ENCODE results near the gene PSMG1.

PSMG1 gene

GRCh38 chr21:39182016-39182415, 1.2 kb downstream of the PSMG1 start:
- H3K4me3 ChIP-seq (ENCODE audit: low read depth, low read length): peak overlapping the region; percentile 99
- no peak for DNase-seq (ENCODE audit: low read depth)
- no peak for TF ChIP-seq CTCF (IDR thresholded peaks at IDR 0.05; ENCODE audit: insufficient read depth, low read depth, low read length, missing control alignments)

- no peak for DNase-seq (ENCODE audit: low read depth)
- no peak overlapping the region for H3K4me3 ChIP-seq (ENCODE audit: low read depth, low read length)
- TF ChIP-seq CTCF (IDR thresholded peaks at IDR 0.05; ENCODE audit: insufficient read depth, low read depth, low read length, missing control alignments): no peak
Observed at GRCh38 chr21:39181205-39181818, 1.9 kb downstream of the PSMG1 start.

GRCh38 chr21:39180429-39181019, 2.7 kb downstream of the PSMG1 start:
- peak; percentile 23 for TF ChIP-seq CTCF (IDR thresholded peaks at IDR 0.05; ENCODE audit: insufficient read depth, low read depth, low read length, missing control alignments)
- H3K4me3 ChIP-seq (ENCODE audit: low read depth, low read length): no peak overlapping the region
- no peak for DNase-seq (ENCODE audit: low read depth)

- H3K4me3 ChIP-seq (ENCODE audit: low read depth, low read length): no peak overlapping the region
- TF ChIP-seq CTCF (IDR thresholded peaks at IDR 0.05; ENCODE audit: insufficient read depth, low read depth, low read length, missing control alignments): no peak
- no peak for DNase-seq (ENCODE audit: low read depth)
Observed at GRCh38 chr21:39178421-39178820, 4.8 kb downstream of the PSMG1 start.

- no peak overlapping the region for H3K4me3 ChIP-seq (ENCODE audit: low read depth, low read length)
- no peak for DNase-seq (ENCODE audit: low read depth)
- no peak for TF ChIP-seq CTCF (IDR thresholded peaks at IDR 0.05; ENCODE audit: insufficient read depth, low read depth, low read length, missing control alignments)
Observed at GRCh38 chr21:39176271-39176709, 7.0 kb downstream of the PSMG1 start.

GRCh38 chr21:39175665-39176064, 7.6 kb downstream of the PSMG1 start:
- no peak overlapping the region for H3K4me3 ChIP-seq (ENCODE audit: low read depth, low read length)
- no peak for TF ChIP-seq CTCF (IDR thresholded peaks at IDR 0.05; ENCODE audit: insufficient read depth, low read depth, low read length, missing control alignments)
- DNase-seq (ENCODE audit: low read depth): no peak

- no peak overlapping the region for H3K4me3 ChIP-seq (ENCODE audit: low read depth, low read length)
- no peak for DNase-seq (ENCODE audit: low read depth)
- TF ChIP-seq CTCF (IDR thresholded peaks at IDR 0.05; ENCODE audit: insufficient read depth, low read depth, low read length, missing control alignments): peak; percentile 8
Observed at GRCh38 chr21:39175154-39175553, 8.1 kb downstream of the PSMG1 start.
